Stimulated activated CD8-positive, alpha-beta memory T cell treated with anti-CD3 and anti-CD28 coated beads, Interleukin-15, amount 100 ng/mL, for 24 hours (primary cell): ENCODE data around the gene A4GNT.
"Not testable (repeated sequence)": the region's sequence is repeated elsewhere in the genome, so short reads cannot be mapped to it uniquely, and the experiment has no call there.

ENCODE experiments used
- DNase-seq: peaks from one replicate; pipeline ENCODE4 v3.0.0-alpha.2; 2020; ENCODE audit warnings: low read depth

The A4GNT gene

GRCh38 chr3:138132239-138132638 is at the start of gene A4GNT:
Gene A4GNT (minus strand): TSS chr3:138132390. CDS start chr3:138131256, 1,134 bp downstream.
- no peak for DNase-seq

DNA sequence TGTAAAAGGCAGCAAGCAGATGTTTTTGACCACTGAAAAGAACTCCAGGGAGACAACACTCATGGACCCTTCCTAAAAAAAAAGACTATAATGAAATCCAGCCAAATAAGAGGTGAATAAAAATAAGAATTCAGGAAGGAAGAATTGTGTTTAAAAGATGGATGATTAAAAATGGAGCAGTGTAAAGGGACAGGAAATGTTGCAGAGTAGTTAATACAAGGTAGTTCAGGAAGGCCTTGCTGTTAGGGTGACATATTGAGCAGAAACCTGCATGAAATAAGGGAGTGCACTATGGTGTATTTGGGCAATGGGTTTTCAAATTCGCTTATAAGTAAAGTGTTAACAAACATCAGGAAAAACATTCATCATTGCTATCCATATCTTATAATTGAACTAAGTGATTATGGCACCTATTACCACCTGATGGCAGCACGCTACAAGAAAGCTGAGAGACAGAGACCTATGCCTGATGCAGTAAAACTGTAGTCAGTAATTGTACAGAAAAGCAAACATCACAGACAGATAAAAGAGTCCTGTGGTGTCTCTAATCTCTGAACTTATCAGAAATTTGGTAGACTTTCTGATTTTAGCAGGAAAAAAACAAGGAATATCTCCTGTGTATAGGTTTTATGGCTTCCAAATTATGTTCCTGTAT is 48.3 kb upstream of the A4GNT start:
- DNase-seq = no peak

DNA sequence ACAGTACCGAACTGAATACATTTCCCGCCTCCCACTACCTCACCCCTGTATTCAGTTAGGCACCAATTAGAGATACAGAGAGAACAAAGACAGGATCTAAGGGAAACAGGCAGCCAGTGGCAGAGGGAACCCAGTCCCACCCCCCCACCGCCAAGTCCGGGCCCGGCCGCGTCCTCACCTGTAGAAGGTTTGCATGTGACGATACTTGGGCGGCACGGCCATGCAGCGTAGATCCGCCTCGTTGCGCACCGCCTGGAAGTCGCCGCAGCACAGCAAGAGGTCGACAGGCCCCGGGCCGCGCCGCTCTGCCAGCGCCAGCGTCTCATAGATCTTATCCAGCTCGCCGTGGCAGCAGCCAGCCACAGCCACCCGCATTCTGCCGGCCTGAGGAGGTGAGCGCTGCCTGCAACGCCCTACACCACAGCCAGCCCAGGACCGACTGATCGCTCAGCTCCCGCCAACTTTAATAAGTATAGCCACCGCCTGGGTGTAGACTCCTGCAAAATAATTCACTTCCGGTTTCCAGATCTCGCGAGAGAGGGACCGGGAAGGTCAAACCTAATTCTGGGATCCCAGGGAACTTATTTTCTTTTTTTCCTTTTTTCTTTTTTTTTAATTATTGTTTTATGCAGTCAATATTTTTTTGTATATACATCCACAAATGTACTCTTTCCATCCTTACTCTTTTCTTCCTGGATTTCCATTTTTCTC is 42.4 kb upstream of the A4GNT start, which contains the start of gene DBR1:
Gene DBR1 (minus strand): TSS at position 501 of the 711 bp plus-strand sequence. CDS start 126 bp downstream, at position 375.
- DNase-seq = peak; percentile 46

DNA sequence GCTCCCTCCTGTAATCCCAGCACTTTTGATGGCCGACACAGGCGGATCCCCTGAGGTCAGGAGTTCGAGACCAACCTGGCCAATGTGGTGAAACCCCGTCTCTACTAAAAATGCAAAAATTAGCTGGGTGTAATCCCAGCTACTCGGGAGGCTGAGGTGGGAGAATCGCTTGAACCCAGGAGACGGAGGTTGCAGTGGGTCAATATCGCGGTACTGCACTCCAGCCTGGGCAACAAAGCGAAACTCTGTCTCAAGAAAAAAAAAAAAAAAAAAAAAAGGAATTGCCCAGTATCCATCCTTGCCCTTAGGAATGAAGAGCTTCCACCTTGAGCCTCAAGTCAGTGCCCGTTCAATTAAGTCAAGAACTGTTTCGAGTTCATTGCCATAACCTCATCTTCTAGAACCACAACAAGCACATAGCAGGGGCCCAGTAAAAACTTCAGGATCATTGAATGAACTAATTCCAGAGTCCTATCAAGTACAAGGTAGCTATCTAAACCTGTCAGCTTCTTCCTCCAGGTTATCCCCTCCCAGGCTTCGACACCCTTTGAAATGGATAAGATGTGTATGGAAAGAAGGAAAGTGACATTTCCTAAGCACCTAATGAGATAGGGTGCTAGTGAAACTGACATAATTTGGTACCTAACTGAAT is 41.7 kb upstream of the A4GNT start:
- DNase-seq = no peak

DNA sequence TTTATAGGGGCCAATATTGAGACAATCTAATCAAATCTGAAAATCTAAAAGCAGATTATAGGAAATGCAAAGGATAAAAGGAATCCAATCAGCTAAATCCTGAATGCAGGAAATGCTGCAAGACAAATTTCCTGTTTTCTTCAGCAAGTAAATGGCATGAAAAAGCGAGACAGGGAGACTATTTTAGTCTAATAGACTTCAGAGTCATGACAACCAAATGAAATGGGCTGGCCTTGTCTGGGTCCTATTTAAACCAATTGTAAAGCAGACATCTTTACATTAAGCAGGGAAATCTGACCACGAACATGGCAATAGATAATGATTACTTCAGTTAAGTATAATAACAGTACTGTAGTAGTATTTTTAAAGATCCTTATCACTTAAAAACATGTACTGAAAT is 40.4 kb upstream of the A4GNT start:
- no peak for DNase-seq

DNA sequence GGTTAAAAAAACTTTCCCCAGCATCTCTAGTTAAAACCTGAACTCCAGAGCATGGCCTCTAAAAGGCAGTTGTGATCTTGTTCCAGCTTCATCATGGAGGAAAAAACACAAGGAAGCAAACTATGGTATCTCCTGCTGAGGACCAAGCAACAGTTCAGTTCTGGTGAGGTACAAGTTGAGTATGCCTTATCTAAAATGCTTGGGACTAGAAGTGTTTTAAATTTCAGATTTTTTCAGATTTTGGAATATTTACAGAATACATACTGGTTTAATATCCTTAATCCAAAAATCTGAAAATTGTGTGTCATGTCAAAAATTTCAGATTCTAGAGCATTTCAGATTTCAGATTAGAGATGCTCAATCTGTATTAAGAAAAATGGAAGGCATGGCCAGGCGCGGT is 32.9 kb upstream of the A4GNT start:
- no peak for DNase-seq

GRCh38 chr3:138157743-138158142 is 25.6 kb upstream of the A4GNT start:
- DNase-seq = no peak

GRCh38 chr3:138154534-138154933 is 22.3 kb upstream of the A4GNT start:
- no peak for DNase-seq

GRCh38 chr3:138148503-138148902 is 16.3 kb upstream of the A4GNT start:
- no peak for DNase-seq

DNA sequence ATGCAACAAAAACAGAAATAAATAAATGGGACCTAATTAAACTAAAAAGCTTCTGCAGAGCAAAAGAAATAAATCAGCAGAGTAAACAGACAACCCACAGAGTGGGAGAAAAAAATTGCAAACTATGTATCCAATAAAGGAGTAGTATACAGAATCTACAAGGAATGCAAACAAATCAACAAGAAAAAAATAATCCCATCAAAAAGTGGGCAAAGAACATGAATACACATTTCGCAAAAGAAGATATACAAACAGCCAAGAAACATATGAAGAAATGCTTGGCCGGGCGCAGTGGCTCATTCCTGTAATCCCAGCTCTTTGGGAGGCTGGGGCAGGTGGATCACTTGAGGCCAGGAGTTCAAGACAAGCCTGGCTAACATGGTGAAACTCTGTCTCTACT is 10.0 kb upstream of the A4GNT start:
- not testable (repeated sequence) for DNase-seq

- no peak for DNase-seq
Measured at GRCh38 chr3:138140940-138141339, 8.8 kb upstream of the A4GNT start.

DNA sequence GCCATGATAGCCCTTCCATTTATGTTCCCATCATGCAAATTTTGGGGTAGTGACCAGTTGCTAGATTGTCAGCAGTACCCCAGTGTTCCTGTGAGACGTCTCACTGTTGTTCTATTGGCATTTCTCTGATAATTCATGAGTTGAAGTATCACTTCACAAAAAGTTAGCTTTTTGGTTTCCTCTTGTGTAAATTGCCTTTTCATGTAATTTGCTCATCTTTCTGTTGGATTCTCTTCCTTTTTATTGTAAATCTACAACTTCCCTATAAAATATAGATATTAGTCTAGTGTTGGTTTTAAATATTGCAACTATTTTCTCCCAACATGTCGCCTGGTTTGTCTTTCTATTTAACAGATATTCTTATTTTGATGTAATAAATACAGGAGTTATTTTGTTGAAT is 7.5 kb upstream of the A4GNT start:
- no peak for DNase-seq

- DNase-seq = no peak
Measured at GRCh38 chr3:138137861-138138260, 5.7 kb upstream of the A4GNT start.

- no peak for DNase-seq
Measured at GRCh38 chr3:138136201-138136600, 4.0 kb upstream of the A4GNT start.

DNA sequence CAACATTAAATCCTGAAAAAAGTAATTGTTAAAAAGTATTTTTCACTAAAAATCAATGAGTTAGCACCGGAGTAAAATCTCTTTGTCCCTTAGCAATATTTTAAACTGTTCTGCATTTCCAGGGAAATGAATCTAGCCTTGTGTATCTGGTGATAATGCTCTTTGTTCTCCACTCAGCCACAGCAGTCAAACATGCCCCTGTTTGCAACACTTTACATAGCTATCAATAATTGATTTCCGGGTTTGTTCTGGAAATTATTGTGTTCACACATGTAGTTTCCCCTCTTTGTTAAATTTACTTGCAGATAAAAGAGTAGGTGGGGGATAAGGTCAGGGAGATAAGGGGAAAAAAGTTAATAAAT is 3.6 kb upstream of the A4GNT start:
- no peak for DNase-seq

GRCh38 chr3:138135146-138135832 is 3.1 kb upstream of the A4GNT start:
- DNase-seq = no peak

GRCh38 chr3:138127636-138128365 is 4.4 kb downstream of the A4GNT start:
- DNase-seq = no peak

DNA sequence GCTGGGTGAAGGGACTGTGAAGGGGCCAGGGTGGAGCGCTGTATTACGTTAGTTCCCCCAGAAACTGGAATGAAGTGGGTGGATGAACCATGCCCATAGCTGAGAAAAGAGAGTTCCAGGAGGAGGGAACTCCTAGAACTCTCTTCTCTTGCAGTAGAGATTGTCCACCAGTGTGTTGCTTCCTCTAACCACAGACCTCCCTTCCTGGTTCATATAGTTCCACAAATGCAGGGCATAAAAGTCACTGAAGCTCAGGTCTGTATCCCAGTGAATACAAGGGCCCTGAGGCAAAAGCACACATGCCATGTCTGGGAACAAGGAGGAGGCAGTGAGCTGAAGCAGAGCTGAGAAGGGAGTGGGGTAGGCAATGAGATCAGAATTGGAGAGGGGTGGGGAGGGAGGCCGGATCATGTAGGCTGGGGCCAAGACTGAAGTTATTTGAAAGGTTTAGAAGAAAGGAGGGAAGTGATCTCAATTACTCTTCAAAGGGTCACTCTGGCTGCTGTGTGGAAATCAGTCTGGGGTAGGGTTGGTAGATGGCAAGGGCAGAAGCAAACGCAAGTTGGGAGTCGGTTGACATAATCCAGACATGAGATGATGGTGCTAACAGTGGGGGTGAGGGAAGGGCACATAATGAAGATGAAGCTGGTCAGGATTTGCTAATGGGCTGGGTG is 6.5 kb downstream of the A4GNT start:
- DNase-seq = no peak

GRCh38 chr3:138124706-138125355 is 7.4 kb downstream of the A4GNT start:
- no peak for DNase-seq

GRCh38 chr3:138124188-138124587 is 8.0 kb downstream of the A4GNT start:
- DNase-seq = no peak

GRCh38 chr3:138119423-138119766 is 12.8 kb downstream of the A4GNT start:
- no peak for DNase-seq
